AML-193 (cell line): Measurements from ENCODE around the gene TMEM232.
"Not testable (repeated sequence)": the region's sequence is repeated elsewhere in the genome, so short reads cannot be mapped to it uniquely, and the experiment has no call there.

Experiments
- DNase-seq, 2 experiments: peaks; one replicate each; lab custom pipeline; 2025; lab: John Stamatoyannopoulos, UW

Gene TMEM232

GRCh38 chr5:110707260-110707844, 19.1 kb downstream of the TMEM232 start:
- no peak for DNase-seq

DNA sequence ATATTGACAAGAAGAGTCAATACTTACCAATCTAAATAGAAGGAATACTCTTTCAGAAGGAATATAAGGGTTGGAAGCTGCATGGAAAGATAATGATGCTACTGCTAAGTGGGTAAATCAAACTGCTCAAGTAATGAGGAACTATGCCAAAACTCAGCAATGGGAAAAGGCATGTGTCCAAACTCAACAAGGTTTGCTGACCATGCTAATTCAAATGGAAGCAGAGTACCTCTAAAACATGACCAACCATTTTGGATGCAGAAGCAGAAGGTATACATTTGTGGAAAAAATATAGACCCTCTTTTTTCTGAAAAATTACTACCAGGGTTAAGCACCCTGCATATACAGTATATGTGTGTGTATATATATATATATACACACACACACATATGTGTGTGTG, 21.1 kb downstream of the TMEM232 start:
- DNase-seq, result no peak

DNA sequence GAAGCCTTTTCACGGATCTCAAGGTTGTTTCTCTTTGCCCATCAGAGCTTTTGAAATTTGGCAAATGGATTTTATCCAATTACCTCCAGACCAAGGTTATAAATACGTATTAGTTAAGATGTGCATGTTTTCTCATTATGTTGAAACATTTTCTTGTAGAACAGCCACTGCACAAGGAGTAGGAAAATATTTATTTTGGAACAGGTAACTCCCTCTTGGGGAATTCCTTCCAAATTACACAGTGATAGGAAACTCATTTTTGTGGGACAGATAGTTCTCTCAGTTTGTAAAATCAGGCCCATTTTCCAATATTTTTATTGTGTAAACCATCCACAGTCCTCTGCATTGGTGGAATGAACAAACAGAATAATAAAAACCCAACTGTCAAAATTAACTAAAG, 23.0 kb downstream of the TMEM232 start:
- DNase-seq, result no peak

DNA sequence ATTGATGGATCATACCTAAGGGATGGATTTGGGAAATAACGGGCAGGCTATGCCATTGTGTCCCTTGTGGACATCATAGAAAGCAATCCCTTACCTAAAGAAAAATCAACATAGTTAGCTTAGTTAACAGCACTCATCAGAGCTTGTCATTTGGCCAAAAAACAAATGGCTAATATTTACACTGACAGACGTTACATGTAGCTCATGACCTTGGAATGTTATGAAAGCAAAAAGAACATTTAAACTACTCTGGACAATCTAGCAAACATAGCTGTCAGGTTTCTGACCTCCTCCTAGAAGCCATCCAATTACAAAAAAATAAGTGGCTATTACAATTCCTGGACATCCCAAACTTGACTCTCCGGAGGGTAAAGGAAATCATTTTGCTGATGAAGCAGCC, 23.8 kb downstream of the TMEM232 start:
- DNase-seq, result no peak

- DNase-seq, result no peak
Measured at GRCh38 chr5:110702300-110702699, 24.2 kb downstream of the TMEM232 start.

DNA sequence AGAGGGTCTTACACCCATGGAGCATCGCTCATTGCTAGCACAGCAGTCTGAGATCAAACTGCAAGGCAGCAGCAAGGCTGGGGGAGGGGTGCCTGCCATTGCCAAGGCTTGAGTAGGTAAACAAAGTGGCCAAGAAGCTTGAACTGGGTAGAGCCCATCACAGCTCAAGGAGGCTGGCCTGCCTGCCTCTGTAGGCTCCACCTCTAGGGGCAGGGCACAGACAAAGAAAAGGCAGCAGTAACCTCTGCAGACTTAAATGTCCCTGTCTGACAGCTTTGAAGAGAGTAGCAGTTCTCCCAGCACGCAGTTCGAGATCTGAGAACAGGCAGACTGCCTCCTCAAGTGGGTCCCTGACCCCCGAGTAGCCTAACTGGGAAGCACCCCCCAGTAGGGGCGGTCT, 33.8 kb downstream of the TMEM232 start:
- not testable (repeated sequence) for DNase-seq

- not testable (repeated sequence) for DNase-seq
Measured at GRCh38 chr5:110690587-110690986, 35.9 kb downstream of the TMEM232 start.

GRCh38 chr5:110687485-110687884, 39.0 kb downstream of the TMEM232 start:
- no peak for DNase-seq

DNA sequence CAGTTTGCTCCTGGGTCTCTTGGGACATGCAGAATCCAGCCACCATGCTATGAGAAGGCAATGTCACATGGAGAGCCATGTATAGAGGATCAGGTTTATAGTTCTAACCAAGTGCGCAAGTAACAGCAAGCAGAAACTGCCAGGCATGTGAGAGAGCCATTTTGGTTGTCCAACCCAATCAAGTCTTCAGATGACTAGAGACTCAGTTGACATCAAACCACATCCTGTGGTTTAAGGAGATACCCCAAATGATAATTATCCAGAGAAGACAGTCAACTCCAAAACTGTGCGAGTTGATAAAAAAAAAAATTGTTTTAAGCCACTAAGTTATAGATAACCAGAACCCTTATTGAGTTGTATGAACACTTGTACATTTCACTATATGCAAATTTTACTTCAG, 40.2 kb downstream of the TMEM232 start:
- DNase-seq, result no peak

DNA sequence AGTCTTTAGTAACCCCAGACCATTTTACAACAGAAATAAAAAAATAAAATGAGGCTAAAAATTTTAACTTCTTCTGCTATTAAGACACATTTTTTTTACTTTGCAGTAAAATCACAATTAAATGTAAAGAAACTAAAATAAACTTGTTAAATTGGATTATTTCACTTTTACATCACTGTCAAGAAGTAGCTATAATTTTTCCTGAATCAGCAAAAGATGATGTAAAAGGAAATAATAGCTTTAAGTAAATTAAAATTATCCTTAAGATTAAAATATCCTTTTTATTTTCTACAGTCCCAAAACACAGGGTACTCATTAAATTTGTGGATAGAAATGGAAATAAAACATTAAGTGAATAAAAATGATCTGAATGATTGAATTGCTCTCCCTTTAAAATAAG, 44.5 kb downstream of the TMEM232 start:
- no peak for DNase-seq

GRCh38 chr5:110681109-110681508, 45.4 kb downstream of the TMEM232 start:
- no peak for DNase-seq

DNA sequence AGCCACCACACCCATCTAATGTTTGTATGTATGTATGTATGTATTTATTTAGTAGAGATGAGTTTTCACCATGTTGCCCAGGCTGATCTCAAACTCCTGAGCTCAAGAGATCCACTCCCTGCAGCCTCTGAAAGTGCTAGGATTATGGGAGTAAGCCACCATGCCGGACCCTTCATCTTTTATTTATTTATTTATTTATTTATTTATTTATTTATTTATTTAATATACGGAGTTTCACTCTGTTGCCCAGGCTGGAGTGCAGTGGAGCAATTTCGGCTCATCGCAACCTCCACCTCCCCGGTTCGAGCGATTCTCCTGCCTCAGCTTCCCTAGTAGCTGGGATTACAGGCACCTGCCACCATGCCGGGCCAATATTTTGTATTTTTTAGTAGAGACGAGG, 49.9 kb downstream of the TMEM232 start:
- not testable (repeated sequence) for DNase-seq

DNA sequence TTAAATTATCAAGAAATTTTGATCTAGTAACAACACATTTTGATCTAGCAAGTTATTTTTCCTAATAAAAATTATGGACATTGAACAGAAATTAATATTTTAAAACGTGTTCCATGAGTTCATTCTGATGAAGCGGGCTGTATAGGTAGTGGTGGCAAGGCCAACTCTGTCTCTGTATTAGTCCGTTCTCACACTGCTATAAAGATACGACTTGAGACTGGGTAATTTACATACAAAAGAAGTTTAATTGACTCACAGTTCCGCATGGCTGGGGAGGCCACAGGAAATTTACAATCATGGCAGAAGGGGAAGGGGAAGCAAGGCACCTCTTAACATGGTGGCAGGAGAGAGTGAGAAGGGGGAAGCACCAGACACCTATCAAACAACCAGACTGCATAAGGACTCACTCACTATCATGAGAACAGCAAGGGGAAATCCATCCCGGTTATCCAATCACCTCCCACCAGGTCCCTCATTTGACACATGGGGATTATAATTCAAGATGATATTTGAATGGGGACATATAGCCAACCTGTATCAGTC, 61.2 kb downstream of the TMEM232 start:
- DNase-seq, result no peak

- DNase-seq, result no peak
Measured at GRCh38 chr5:110663525-110663924, 62.9 kb downstream of the TMEM232 start.

DNA sequence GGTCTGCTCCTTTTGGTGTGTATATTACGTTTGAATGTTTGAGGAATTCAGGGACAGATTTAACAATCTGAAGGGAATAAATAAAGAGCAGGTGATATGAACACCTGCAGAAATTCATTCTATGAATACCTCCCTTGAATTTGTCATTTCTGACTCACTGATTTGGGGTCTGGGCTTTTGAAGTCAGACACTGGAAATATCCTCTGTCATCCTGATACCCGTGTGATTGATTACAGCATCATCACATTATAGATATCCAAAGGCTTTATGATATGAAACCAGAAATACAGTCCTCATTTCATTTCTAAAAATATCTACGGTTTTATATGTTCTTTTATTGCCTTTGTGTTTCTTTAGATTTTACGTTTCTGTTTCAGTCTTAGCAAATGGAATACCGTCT, 68.5 kb downstream of the TMEM232 start:
- DNase-seq, result no peak

DNA sequence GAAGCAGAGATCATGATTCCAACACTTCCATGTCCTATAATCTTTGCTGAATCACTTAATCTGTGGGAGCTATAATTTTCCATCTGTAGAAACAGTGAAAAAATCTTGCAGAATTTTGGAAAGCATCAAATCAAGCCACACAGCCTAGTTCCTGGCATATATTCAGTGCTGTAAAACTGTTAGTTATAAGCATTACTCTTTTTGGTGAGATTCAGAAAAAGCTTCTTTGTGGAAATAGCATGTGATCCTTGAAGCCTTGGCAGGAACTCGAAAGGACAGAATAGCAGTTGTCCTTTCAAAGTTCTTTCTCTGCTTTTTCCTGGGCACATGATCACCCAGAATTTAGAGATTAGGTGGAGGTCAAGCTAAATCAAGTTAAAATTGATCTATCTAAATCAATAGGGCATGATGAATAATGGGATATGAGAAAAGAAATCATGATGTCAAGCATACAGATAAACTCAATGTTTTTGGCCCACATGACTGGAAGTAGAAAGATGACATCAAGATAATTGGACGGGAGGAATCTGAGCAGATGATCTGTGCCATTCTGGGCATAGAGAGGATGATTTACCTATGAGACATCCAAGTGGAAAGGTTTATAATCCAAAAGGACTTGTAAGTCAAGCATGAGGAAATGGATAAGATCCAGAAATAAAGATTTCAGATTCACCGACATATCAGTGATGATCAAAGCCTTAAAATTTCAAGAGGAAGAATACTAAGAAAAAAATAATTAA, 73.1 kb downstream of the TMEM232 start:
- no peak for DNase-seq

DNA sequence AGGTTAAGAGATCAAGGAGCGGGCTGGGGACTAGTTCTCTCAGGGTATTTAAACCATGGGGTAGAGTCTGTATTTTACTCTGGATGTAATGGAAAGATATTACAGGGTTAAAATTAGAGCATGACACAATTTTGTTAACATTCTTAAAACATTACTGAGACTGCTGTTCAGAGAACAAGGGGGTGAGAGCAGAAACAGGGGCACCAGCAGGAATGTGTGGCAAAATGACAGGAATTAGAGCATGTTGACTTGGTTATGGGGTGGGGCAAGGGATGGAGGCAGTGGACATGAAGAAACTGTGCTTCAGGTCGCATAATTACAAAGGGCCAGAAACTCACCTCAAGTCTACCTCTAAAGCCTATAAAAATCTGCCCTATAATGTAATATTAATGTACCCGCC, 75.0 kb downstream of the TMEM232 start:
- no peak for DNase-seq

GRCh38 chr5:110644357-110644756, 82.1 kb downstream of the TMEM232 start:
- DNase-seq, result no peak

- no peak for DNase-seq
Measured at GRCh38 chr5:110638970-110639902, 87.2 kb downstream of the TMEM232 start.

- no peak for DNase-seq
Measured at GRCh38 chr5:110634475-110634874, 92.0 kb downstream of the TMEM232 start.

GRCh38 chr5:110631236-110631635, 95.2 kb downstream of the TMEM232 start:
- DNase-seq, result no peak

DNA sequence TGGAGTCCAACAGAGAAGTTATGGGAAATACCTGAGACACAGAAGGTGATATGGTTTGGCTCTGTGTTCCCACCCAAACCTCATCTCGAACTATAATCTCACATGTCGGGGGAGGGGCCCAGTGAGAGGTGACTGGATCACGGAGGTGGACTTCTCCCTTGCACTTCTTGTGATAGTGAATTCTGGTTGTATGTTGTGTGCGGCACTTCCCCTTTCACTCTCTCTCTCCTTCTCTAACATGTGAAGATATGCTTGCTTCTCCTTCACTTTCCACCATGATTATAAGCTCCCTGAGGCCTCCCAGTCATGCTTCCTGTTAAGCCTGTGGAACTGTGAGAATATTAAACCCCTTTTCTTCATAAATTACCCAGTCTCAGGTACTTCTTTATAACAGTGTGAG, 96.1 kb downstream of the TMEM232 start:
- DNase-seq, result no peak
